ENCODE results near the gene ERC2.

GRCh38 chr3:56094170-56094569 is 374.1 kb downstream of the ERC2 start:
- TF ChIP-seq POLR2A (IDR thresholded peaks at IDR 0.05; ENCODE audit: low read length) (no peak), CTCF (IDR thresholded peaks at IDR 0.05) (no peak), MYC (IDR thresholded peaks at IDR 0.05; ENCODE audit: borderline replicate concordance, low read length) (no peak), MAFK (IDR thresholded peaks at IDR 0.05; ENCODE audit: partially characterized antibody) (no peak), PBX3 (IDR thresholded peaks at IDR 0.05) (no peak), USF2 (IDR thresholded peaks at IDR 0.05) (no peak), REST (IDR thresholded peaks at IDR 0.05) (no peak), BHLHE40 (IDR thresholded peaks at IDR 0.05; ENCODE audit: low read depth, low read length) (no peak), ZSCAN20 (CRISPR knock-in tag; IDR thresholded peaks at IDR 0.05) (no peak), RAD21 (conservative IDR thresholded peaks at IDR 0.05 in 1 of 2, IDR thresholded peaks at IDR 0.05 in 1 of 2) (no peak), NFE2L2 (conservative IDR thresholded peaks at IDR 0.05; ENCODE audit: low read length) (no peak), JUNB (IDR thresholded peaks at IDR 0.05) (no peak)
- TF ChIP-seq, protein P1, sequence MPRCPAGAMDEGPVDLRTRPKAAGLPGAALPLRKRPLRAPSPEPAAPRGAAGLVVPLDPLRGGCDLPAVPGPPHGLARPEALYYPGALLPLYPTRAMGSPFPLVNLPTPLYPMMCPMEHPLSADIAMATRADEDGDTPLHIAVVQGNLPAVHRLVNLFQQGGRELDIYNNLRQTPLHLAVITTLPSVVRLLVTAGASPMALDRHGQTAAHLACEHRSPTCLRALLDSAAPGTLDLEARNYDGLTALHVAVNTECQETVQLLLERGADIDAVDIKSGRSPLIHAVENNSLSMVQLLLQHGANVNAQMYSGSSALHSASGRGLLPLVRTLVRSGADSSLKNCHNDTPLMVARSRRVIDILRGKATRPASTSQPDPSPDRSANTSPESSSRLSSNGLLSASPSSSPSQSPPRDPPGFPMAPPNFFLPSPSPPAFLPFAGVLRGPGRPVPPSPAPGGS (IDR thresholded peaks at IDR 0.05) = no peak
